RWPE1 (cell line): ENCODE measurements around the gene ODAPH.
A peak's percentile ranks its signal among the peaks of the same experiment; 100 is the strongest.
"Not testable (repeated sequence)": the region's sequence is repeated elsewhere in the genome, so short reads cannot be mapped to it uniquely, and the experiment has no call there.

Experiments used
- CTCF ChIA-PET: fragments of 350-600 bp; sonication (Branson Sonifier 250); formaldehyde crosslinking; extraction: SDS; loops from one replicate; lab custom pipeline; 2021; lab: Yijun Ruan, JAX
- POLR2A ChIA-PET: fragments of 400-600 bp; formaldehyde crosslinking; extraction: SDS; loops from one replicate; lab custom pipeline; 2020; ENCODE audit warnings: antibody characterized with exemption; ENCODE audit not compliant: low non-redundant PET; lab: Yijun Ruan, JAX
- DNase-seq: peaks from one replicate; pipeline ENCODE4 v3.0.0; 2012; ENCODE audit warnings: low spot score
- H3K27ac ChIP-seq: fragments of 450-650 bp; 2 replicates; pipeline ENCODE4 v1.5.1; 2017
- CTCF ChIP-seq: fragments of 450-650 bp; conservative IDR thresholded peaks from 2 replicates; pipeline ENCODE4 v1.5.1; 2017; ENCODE audit warnings: low read depth, mild to moderate bottlenecking

ODAPH gene

DNA sequence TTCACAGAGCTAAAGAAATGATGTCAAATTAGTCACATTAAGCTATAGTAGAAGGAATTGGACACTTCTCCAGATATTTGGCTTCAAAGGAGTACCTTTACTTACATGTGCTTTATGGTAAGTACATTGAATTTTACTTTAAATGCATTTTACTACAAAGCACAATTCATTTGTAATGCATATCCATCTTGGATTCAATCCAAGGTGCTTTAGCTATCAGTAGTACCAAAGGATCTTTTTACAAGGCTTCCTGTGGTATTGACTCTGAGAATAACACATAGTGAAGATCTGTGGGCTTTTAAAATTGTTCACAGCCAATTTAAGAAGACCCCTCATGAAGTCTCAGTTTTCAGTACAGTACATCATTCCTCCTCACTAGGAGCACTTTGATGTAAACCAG is 28.4 kb upstream of the ODAPH start:
- no peak for TF ChIP-seq CTCF
- no peak for DNase-seq
- no peak overlapping the region for H3K27ac ChIP-seq
- ChIA-PET CTCF (no interaction called here), POLR2A (no interaction called here)

DNA sequence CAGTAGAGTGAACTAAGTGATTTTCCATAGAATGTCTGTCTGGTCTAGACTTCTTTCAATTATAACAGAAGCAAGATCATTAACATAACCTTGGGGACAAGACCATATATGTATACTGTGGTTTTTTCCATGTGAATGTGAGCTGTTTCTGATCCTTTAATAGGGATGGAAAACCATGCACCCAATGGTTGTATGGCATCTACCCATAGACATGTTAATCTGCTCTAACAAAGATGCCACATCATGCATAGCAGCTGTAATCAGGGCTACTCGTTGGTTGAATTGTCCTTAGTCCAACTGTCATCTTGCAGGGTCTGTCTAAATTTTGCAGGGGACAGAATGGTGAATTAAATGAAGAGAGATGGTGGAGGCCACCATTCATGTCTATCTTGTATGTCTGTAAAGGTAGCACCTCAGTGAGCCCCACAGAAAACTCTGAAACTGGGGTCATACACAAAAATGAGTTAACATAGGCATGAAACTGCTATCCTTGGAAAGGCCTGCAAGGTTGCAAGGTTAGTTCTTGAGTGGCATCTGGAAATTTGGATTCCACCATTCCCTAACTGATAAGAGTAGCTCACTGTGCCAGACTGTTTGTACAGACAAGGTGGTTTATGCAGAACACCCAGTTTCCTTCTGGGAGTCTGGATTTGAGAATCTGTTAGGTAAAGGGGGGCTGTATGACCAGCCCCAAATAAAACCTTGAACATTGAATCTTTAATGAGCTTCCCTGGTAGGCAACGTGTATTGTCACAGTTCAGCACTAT is 25.1 kb upstream of the ODAPH start:
- ChIA-PET CTCF (no interaction called here), POLR2A (no interaction called here)
- no peak for DNase-seq
- H3K27ac ChIP-seq: no peak overlapping the region
- no peak for TF ChIP-seq CTCF

GRCh38 chr4:75531536-75532143 is 24.2 kb upstream of the ODAPH start:
- H3K27ac ChIP-seq, CTCF ChIA-PET, DNase-seq, POLR2A ChIA-PET: not testable (repeated sequence)

- POLR2A ChIA-PET, H3K27ac ChIP-seq, DNase-seq: not testable (repeated sequence)
- CTCF ChIA-PET: interaction anchor here (0.9 kb wide), 1 partner anchor 1331 kb away, joined by 4 read pairs; no protein-coding TSS in a partner anchor
Measured at GRCh38 chr4:75533339-75533887, 22.5 kb upstream of the ODAPH start.

DNA sequence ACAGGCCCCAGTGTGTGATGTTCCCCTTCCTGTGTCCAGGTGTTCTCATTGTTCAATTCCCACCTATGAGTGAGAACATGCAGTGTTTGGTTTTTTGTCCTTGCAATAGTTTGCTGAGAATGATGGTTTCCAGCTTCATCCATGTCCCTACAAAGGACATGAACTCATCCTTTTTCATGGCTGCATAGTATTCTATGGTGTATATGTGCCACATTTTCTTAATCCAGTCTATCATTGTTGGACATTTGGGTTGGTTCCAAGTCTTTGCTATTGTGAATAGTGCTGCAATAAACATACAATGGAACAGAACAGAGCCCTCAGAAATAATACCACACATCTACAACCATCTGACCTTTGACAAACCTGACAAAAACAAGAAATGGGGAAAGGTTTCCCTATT is 21.9 kb upstream of the ODAPH start:
- CTCF ChIA-PET: interaction anchor here (0.9 kb wide), 1 partner anchor 1332 kb away, joined by 4 read pairs; no protein-coding TSS in a partner anchor
- H3K27ac ChIP-seq, DNase-seq, POLR2A ChIA-PET: not testable (repeated sequence)

- DNase-seq, POLR2A ChIA-PET, H3K27ac ChIP-seq, CTCF ChIA-PET: not testable (repeated sequence)
Measured at GRCh38 chr4:75537308-75537707, 18.6 kb upstream of the ODAPH start.

DNA sequence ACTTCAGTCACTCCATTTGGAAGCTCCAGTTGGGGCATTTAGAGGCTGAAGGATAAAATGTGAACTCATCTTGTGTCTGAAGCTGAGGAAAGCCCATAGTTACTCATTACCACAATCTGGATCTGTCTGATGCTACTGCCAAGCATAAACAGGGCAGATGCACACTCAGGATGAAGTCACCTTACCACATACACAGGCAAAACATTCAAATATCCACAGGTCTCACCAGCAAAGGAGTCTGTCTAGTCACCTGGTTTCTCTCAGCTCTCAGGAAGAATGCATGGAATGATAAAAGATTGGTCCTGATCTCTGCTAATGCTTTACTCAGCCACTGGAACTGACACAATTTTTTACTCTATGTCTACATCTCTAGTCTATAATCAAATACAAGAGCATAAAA is 13.0 kb upstream of the ODAPH start:
- no peak overlapping the region for H3K27ac ChIP-seq
- ChIA-PET CTCF (no interaction called here), POLR2A (no interaction called here)
- peak; percentile 79 for DNase-seq
- no peak for TF ChIP-seq CTCF

GRCh38 chr4:75544220-75544619 is 11.6 kb upstream of the ODAPH start:
- DNase-seq, POLR2A ChIA-PET, H3K27ac ChIP-seq, CTCF ChIA-PET: not testable (repeated sequence)

GRCh38 chr4:75544870-75545269 is 11.0 kb upstream of the ODAPH start:
- DNase-seq: no peak
- TF ChIP-seq CTCF: no peak
- H3K27ac ChIP-seq: no peak overlapping the region
- CTCF ChIA-PET: no interaction called here
- POLR2A ChIA-PET: no interaction called here
